ENCODE measurements around the gene TPI1. TPM values are rescaled to one million over a fixed set of nuclear protein-coding genes. Genes with fewer than 3 reads are reported as not detected.

TPI1 gene
- total and polyA plus RNA-seq, 2 of the 8 experiments (the other 6 are each of a cell fraction or from before 2014, with no cell fraction given), result 910 to 3,018 TPM

DNA sequence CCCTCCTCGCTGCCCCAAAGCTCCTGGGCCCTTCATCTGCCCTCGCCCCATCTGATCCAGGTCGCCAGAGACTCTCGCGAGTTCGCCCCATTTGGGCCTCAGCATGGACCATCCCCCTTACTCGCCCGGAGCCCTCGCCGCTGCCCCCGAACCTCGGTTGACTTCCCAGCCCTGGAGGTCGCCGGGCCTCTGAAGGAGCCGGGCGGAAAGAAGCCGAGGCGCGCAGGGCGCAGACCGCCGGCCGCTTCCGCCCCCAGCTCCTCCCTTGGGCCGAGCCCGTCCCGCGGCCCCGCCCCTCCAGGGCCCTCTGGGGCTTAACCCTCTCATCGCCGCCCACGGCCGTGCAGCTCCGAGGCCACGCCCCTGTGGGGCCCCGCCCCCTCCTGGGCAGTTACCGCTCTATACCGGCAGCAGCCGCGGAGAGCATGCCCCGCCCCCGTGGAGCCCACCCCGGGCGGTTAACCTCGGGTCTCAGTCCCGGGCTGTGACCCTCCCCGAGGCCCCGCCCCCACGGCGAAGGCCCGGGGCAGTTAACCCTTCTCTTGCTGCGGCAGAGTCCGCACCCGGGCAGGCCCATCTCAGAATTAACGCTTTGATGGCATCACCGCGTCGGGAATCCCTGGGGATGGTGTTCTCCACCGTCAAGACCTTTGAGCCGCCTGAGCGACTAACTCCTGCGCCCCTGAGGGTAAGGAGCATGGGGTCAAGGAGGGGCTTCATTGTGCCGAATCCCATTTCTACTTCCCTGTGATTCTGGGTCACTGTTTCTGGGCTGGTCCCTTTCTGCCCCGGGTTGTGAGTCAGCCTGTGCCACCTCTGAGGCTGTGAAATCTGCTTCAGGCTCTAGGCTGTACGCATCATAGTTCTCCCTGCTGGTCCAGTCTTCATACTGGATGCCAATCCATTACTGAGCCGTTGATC lies 6.0 kb downstream of the TPI1 start, which contains the start of gene SPSB2:
Gene SPSB2 (minus strand): TSS at position 210 of the 921 bp plus-strand sequence. CDS start 402 bp downstream, outside the sequence.
- peak within 1 kb of the TSS; percentile 80 for H4K5ac ChIP-seq (ENCODE audit: insufficient read length, low read depth, low read length)
- H3K27ac ChIP-seq (ENCODE audit: low read depth, low read length), result peak within 1 kb of the TSS; percentile 61
- H2BK20ac ChIP-seq (ENCODE audit: low read length), result no peak within 1 kb of the TSS
- peak within 1 kb of the TSS; percentile 98 for H3K18ac ChIP-seq (ENCODE audit: extremely low read depth, low read length)
- FAIRE-seq, result no peak
- H3K23ac ChIP-seq (ENCODE audit: insufficient read length), result no peak within 1 kb of the TSS
- H3K79me1 ChIP-seq (ENCODE audit: low read depth, low read length), result 0 out of 2 replicates have a peak, but pooled peaks cover 7% of the 10 kb centered on the region
- ChIA-PET CTCF (ENCODE audit: partially characterized antibody) (interaction anchor here (0.6 to 10.4 kb wide), 33 partner anchors 9 to 245 kb away, joined by 3 to 216 read pairs (median 8); partner anchors contain the start of genes C12orf57, CDCA3, ENO2 and MLF2), POLR2A (ENCODE audit: partially characterized antibody) (interaction anchor here (0.8 to 18.9 kb wide), 23 partner anchors 10 to 380 kb away, joined by 3 to 588 read pairs (median 5); partner anchors contain the start of genes ATN1, C12orf57, CDCA3 and EMG1)
- H2BK120ac ChIP-seq (replicated peaks; ENCODE audit: low read depth, low read length), result peak within 1 kb of the TSS; percentile 83
- H4K8ac ChIP-seq (ENCODE audit: extremely low read depth, insufficient read depth, low read length), result peak within 1 kb of the TSS; percentile 45; the same call in 1 of the 2 replicates
- peaks cover 13% of the 10 kb centered on the region for H3K23me2 ChIP-seq (ENCODE audit: low read depth, low read length)
- H3K4ac ChIP-seq (replicated peaks; ENCODE audit: insufficient read length, low read depth, low read length), result peak within 1 kb of the TSS; percentile 58
- peaks cover 8 to 31% (median 13%) of the 10 kb centered on the region in 4 experiments for H3K36me3 ChIP-seq (ENCODE audit: control insufficient read depth in 2 of 4, insufficient read depth in 4 of 4, low read length in 3 of 4)
- H3K79me2 ChIP-seq (ENCODE audit: control insufficient read depth in 1 of 2, insufficient read depth in 2 of 2, low read length in 2 of 2), result peaks cover 0 to 16% of the 10 kb centered on the region in 2 experiments; a peak in 2 of 4 replicates
- H3K4me2 ChIP-seq (ENCODE audit: insufficient read depth in 1 of 2, low read depth in 2 of 2, low read length in 2 of 2), result peak within 1 kb of the TSS; percentile 85 to 89
- H2BK12ac ChIP-seq (ENCODE audit: low read depth, low read length), result 0 out of 2 replicates have a peak within 1 kb of the TSS, but pooled peaks have one; percentile 17
- H2AFZ ChIP-seq (ENCODE audit: low read length), result peak within 1 kb of the TSS; percentile 83; the same call in 1 of the 2 replicates
- H2AK5ac ChIP-seq (ENCODE audit: low read depth, low read length), result no peak within 1 kb of the TSS
- peak within 1 kb of the TSS; percentile 87 for H3K56ac ChIP-seq (replicated peaks; ENCODE audit: insufficient read length, low read depth, low read length)
- H3K4me3 ChIP-seq (ENCODE audit: extremely low read depth in 1 of 4, insufficient read depth in 2 of 4, low read depth in 3 of 4, low read length in 4 of 4), result peak within 1 kb of the TSS; percentile 82 to 95 (median 87)
- 4% methylated on average over 29 of the region's 66 CpGs; no CpG with 5 or more reads in 1 of the 2 experiments for WGBS, 2 experiments (ENCODE audit: extremely low coverage in 1 of 2, insufficient coverage in 1 of 2, insufficient read length in 1 of 2, insufficient replicate concordance in 2 of 2, low coverage in 1 of 2, low lambda C conversion rate in 2 of 2, missing lambda C conversion rate in 1 of 2)
- H3K9ac ChIP-seq (replicated peaks in 1 of 4; ENCODE audit: extremely low read depth in 1 of 4, low read depth in 3 of 4, low read length in 3 of 4), result peak within 1 kb of the TSS; percentile 74 to 78 (median 76); a peak in 6 of 7 replicates
- DNase-seq (ENCODE audit: low read depth in 1 of 2, low spot score in 2 of 2), result peak; percentile 99 to 100
- H3K27me3 ChIP-seq (replicated peaks in 1 of 4; ENCODE audit: control insufficient read depth in 3 of 4, extremely low read depth in 1 of 4, insufficient read depth in 3 of 4, low read length in 3 of 4), result no peaks in the 10 kb centered on the region
- H2BK15ac ChIP-seq (ENCODE audit: low read length), result 0 out of 2 replicates have a peak within 1 kb of the TSS, but pooled peaks have one; percentile 6
- peaks cover 22 to 26% of the 10 kb centered on the region in 2 experiments for H4K20me1 ChIP-seq (replicated peaks in 1 of 2; ENCODE audit: control insufficient read depth in 1 of 2, insufficient read depth in 2 of 2, low read length in 2 of 2)
- no peaks in the 10 kb centered on the region for H3K9me3 ChIP-seq (ENCODE audit: insufficient read depth in 2 of 2, low read depth in 1 of 2, low read length in 1 of 2)
- H3K4me1 ChIP-seq (replicated peaks in 1 of 4; ENCODE audit: control insufficient read depth in 3 of 4, insufficient read depth in 4 of 4, low read length in 3 of 4), result peaks cover 2 to 33% (median 14%) of the 10 kb centered on the region in 4 experiments
- H3K14ac ChIP-seq (ENCODE audit: insufficient read length), result no peak within 1 kb of the TSS
- H4K91ac ChIP-seq (replicated peaks; ENCODE audit: insufficient read length, low read length), result peak within 1 kb of the TSS; percentile 22
- peak within 1 kb of the TSS; percentile 83 for H2BK5ac ChIP-seq (ENCODE audit: low read depth, low read length)
- TF ChIP-seq ASH2L (IDR thresholded peaks at IDR 0.05; ENCODE audit: low read length) (peak; percentile 55), TCF12 (IDR thresholded peaks at IDR 0.05; ENCODE audit: low read depth, low read length) (0 out of 2 replicates have a peak, but pooled peaks have one; percentile 28), SRF (IDR thresholded peaks at IDR 0.05; ENCODE audit: low read depth, low read length) (no peak), HDAC6 (IDR thresholded peaks at IDR 0.05; ENCODE audit: low read depth, low read length) (no peak), EP300 (IDR thresholded peaks at IDR 0.05; ENCODE audit: borderline replicate concordance in 1 of 2, low read depth in 2 of 2, low read length in 2 of 2) (peak in 1 of 2 experiments; percentile 52; a peak in 1 of 3 replicates), BRCA1 (IDR thresholded peaks at IDR 0.05; ENCODE audit: low read depth, low read length) (no peak), CBX5 (IDR thresholded peaks at IDR 0.05; ENCODE audit: low read depth, low read length) (no peak), JUN (IDR thresholded peaks at IDR 0.05; ENCODE audit: low read depth, low read length) (no peak), TBP (IDR thresholded peaks at IDR 0.05; ENCODE audit: low read depth, low read length) (peak; percentile 29; the same call in 1 of the 2 replicates), RFX5 (IDR thresholded peaks at IDR 0.05; ENCODE audit: borderline replicate concordance, low read depth, low read length) (no peak)

All from H1 (cell line).